NCI-H69 (cell line): ENCODE results near the gene SLC29A3.

Experiments
- DNase-seq: peaks from one replicate; lab custom pipeline; 2025; lab: John Stamatoyannopoulos, UW

SLC29A3 gene

GRCh38 chr10:71321386-71321785 is 2.3 kb downstream of the SLC29A3 start:
- no peak for DNase-seq

- DNase-seq, result peak; percentile 12
Measured at GRCh38 chr10:71323407-71323806, 4.3 kb downstream of the SLC29A3 start.

- no peak for DNase-seq
Measured at GRCh38 chr10:71324743-71325142, 5.7 kb downstream of the SLC29A3 start.

- no peak for DNase-seq
Measured at GRCh38 chr10:71325267-71325666, 6.2 kb downstream of the SLC29A3 start.

- DNase-seq, result peak; percentile 30
Measured at GRCh38 chr10:71326464-71326881, 7.4 kb downstream of the SLC29A3 start.

GRCh38 chr10:71330789-71331404 is 11.8 kb downstream of the SLC29A3 start:
- DNase-seq, result no peak

- DNase-seq, result peak; percentile 59
Measured at GRCh38 chr10:71331736-71332135, 12.7 kb downstream of the SLC29A3 start.

GRCh38 chr10:71332466-71332865 is 13.4 kb downstream of the SLC29A3 start:
- no peak for DNase-seq

GRCh38 chr10:71333129-71333887 is 14.2 kb downstream of the SLC29A3 start:
- peak; percentile 11 for DNase-seq

GRCh38 chr10:71334221-71334791 is 15.2 kb downstream of the SLC29A3 start:
- peak; percentile 57 for DNase-seq

- no peak for DNase-seq
Measured at GRCh38 chr10:71335173-71335708, 16.2 kb downstream of the SLC29A3 start.

GRCh38 chr10:71336632-71337031 is 17.6 kb downstream of the SLC29A3 start:
- no peak for DNase-seq

- no peak for DNase-seq
Measured at GRCh38 chr10:71337219-71337701, 18.2 kb downstream of the SLC29A3 start.

- no peak for DNase-seq
Measured at GRCh38 chr10:71338728-71339495, 19.9 kb downstream of the SLC29A3 start.

- DNase-seq, result peak; percentile 58
Measured at GRCh38 chr10:71339796-71340589, 20.9 kb downstream of the SLC29A3 start.

GRCh38 chr10:71342573-71343391 is 23.7 kb downstream of the SLC29A3 start:
- DNase-seq, result no peak

- no peak for DNase-seq
Measured at GRCh38 chr10:71343392-71343773, 24.3 kb downstream of the SLC29A3 start.

- peak; percentile 45 for DNase-seq
Measured at GRCh38 chr10:71344154-71344925, 25.3 kb downstream of the SLC29A3 start.

- DNase-seq, result peak; percentile 18
Measured at GRCh38 chr10:71344993-71345480, 26.0 kb downstream of the SLC29A3 start.
